ENCODE results near the gene INPP1.
"Not testable (repeated sequence)": the region's sequence is repeated elsewhere in the genome, so short reads cannot be mapped to it uniquely, and the experiment has no call there.

INPP1 gene

DNA sequence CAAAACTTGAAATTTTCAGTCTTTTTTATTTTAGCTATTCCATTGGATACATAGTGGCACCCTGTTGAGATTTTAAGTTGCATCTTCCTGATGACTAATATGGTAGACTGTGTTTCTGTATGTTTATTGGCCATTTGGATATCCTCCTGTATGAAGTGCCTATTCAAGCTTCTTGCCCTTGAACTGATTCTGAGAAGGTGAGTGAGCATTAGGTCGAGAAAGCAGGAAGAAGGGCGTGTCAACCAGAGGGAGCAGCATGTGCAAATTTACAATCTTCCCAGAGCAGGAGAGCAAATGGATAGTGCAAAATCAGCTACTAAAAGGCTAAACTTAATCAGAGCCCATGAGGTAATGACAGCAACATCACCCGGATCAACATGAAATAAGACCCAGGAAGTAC lies 8.6 kb downstream of the INPP1 start:
- no peak for DNase-seq (ENCODE audit: low read depth)
- TF ChIP-seq, protein P1, sequence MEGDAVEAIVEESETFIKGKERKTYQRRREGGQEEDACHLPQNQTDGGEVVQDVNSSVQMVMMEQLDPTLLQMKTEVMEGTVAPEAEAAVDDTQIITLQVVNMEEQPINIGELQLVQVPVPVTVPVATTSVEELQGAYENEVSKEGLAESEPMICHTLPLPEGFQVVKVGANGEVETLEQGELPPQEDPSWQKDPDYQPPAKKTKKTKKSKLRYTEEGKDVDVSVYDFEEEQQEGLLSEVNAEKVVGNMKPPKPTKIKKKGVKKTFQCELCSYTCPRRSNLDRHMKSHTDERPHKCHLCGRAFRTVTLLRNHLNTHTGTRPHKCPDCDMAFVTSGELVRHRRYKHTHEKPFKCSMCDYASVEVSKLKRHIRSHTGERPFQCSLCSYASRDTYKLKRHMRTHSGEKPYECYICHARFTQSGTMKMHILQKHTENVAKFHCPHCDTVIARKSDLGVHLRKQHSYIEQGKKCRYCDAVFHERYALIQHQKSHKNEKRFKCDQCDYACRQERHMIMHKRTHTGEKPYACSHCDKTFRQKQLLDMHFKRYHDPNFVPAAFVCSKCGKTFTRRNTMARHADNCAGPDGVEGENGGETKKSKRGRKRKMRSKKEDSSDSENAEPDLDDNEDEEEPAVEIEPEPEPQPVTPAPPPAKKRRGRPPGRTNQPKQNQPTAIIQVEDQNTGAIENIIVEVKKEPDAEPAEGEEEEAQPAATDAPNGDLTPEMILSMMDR (IDR thresholded peaks at IDR 0.05; ENCODE audit: control insufficient read depth, insufficient read depth, low read depth, low read length, missing control alignments): no peak
- H3K4me3 ChIP-seq (ENCODE audit: control insufficient read depth, low read depth, low read length): no peak overlapping the region

DNA sequence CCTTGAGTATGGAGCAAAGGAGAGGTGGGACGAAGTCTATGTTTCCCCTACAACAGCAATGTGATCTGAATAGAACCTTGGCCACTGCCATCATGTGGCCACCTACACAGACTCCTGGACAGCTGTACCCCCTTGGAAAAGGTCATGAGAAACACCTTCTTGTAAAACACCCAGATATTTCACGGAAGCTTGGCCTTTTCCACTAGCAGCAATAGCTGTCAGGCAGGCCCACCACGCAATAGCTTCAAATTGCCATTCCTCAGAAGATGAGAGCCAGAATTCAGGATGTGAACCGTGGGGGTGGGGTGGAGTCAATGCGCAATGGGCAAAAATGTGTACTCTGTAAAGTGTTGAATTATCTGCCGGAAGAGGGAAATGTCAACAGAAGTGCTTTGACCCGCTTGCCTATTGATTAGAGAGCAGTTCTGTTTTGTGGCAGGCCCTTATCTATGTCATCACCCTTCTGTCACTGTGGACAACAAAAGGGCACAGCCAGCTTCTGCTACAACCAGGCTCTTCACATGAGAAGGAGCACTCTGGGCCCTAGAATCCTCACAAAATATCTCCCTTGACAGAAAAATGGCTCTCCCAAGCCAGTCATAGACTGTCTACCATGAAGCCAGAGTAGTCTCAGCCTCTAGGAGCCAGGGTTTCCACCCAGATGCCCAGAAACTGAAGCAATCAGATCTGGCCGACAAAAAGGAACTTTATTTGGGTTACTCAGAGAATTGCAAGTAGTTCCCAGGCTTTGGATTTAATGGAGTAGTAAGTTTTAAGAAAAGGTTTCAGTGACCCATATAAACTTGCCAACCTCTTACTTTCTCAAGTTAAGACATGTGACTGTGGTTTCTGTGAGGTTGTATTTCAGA lies 9.5 kb downstream of the INPP1 start:
- no peak for DNase-seq (ENCODE audit: low read depth)
- TF ChIP-seq, protein P1 (IDR thresholded peaks at IDR 0.05; ENCODE audit: control insufficient read depth, insufficient read depth, low read depth, low read length, missing control alignments): no peak
- no peak overlapping the region for H3K4me3 ChIP-seq (ENCODE audit: control insufficient read depth, low read depth, low read length)

DNA sequence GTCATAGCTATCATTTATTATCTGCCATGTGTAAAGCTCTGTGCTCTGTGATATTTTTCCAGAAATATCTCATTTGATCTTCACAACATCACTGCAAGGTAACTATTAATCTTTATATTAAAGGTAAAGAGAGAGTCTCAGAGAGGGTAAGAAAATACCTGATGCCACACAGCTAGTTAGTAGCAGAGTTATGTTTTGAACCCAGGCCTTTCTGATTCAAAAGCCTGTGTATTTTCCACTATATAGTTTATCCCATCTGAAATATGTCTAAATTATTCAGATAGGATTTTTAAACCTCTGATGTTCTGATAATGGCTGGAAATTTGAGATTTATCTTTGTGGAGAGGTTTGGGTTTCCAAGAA lies 10.1 kb downstream of the INPP1 start:
- H3K4me3 ChIP-seq (ENCODE audit: control insufficient read depth, low read depth, low read length): no peak overlapping the region
- DNase-seq (ENCODE audit: low read depth): no peak
- TF ChIP-seq, protein P1 (IDR thresholded peaks at IDR 0.05; ENCODE audit: control insufficient read depth, insufficient read depth, low read depth, low read length, missing control alignments): no peak

DNA sequence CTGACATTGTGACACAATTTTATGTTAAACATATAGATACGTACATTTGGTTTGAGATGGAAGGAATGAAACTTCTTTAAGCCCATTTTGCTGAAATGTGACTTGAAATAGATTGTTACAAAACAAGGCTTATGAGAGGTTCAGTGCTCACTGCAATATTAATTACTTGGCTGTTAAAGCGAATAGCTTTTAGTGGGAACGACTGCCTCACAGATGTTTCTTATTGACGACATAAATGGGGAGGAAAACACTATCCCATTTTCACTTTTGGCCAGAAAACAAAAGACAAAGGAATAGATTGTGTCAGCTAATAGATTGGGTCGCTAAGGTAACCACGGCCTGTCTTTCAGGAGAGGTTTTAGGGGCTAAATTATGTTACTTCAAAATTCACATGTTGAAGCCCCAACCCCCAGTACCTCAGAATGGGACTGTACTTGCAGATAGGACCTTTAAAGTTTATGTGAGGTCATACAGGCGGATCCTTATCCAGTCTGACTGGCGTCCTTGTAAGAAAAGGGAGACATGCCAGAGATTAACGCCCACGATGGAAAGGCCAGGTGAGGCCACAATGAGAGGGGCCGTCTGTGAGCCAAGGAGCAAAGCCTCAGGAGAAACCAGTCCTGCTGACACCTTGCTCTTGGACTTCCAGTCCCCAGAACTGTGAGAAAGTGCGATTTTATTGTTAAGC lies 10.8 kb downstream of the INPP1 start:
- no peak for DNase-seq (ENCODE audit: low read depth)

DNA sequence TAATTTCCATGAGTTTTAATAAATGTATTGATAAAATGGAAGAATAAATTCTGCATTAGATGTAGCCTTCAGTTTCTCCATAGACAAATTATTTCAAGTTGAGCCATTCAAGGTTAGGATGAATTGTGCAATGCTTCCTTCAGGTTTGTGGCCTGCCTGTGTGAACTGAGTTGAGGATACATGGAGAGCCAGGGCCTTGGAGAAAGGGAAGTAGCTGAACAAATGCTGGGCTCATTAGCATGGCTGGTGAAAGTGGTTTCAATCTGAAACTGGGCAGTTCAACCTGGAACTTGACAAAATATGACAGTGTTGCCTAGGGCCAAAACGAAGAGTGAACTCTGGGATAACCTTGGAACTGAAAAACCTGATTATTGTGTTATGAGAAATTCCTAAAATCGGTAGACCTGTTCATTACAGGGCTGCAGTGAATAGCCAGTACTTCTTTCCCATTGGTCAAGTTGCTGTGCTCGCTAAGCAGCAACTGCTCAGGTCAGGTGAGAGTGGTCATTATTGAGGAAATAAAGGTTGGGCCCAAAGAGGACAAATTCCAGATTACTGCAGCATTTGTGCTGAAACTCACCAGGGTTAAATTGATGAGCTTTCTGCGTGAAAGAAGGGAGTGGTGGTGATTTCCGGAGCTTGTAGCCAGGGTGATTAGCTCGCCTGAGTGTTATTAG lies 12.7 kb downstream of the INPP1 start:
- DNase-seq (ENCODE audit: low read depth): no peak
- H3K4me3 ChIP-seq (ENCODE audit: control insufficient read depth, low read depth, low read length): no peak overlapping the region
- TF ChIP-seq, protein P1 (IDR thresholded peaks at IDR 0.05; ENCODE audit: control insufficient read depth, insufficient read depth, low read depth, low read length, missing control alignments): no peak

More for the DNA sequence above, 10.8 kb downstream of the INPP1 start:
- TF ChIP-seq, protein P1 (IDR thresholded peaks at IDR 0.05; ENCODE audit: control insufficient read depth, insufficient read depth, low read depth, low read length, missing control alignments): no peak
- no peak overlapping the region for H3K4me3 ChIP-seq (ENCODE audit: control insufficient read depth, low read depth, low read length)

DNA sequence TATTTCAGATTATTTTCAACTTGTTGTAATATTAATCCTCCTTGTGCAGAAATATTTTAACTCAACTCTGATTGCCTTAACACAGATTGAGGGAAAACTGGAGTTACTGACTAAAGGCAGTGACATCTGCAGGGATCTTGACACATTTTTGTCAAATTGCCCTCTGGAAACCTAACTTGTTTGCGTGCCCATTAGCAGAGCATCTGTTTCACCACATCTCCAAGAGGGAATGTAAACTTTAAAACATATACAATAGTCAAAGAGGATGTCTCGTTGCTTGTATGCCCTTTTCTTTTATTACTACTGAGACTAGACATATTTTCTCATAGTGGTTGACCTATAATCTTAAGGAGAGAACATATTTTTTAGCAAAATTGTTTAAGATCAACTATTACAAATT lies 14.2 kb downstream of the INPP1 start:
- TF ChIP-seq, protein P1 (IDR thresholded peaks at IDR 0.05; ENCODE audit: control insufficient read depth, insufficient read depth, low read depth, low read length, missing control alignments): no peak
- H3K4me3 ChIP-seq (ENCODE audit: control insufficient read depth, low read depth, low read length): no peak overlapping the region
- DNase-seq (ENCODE audit: low read depth): no peak

DNA sequence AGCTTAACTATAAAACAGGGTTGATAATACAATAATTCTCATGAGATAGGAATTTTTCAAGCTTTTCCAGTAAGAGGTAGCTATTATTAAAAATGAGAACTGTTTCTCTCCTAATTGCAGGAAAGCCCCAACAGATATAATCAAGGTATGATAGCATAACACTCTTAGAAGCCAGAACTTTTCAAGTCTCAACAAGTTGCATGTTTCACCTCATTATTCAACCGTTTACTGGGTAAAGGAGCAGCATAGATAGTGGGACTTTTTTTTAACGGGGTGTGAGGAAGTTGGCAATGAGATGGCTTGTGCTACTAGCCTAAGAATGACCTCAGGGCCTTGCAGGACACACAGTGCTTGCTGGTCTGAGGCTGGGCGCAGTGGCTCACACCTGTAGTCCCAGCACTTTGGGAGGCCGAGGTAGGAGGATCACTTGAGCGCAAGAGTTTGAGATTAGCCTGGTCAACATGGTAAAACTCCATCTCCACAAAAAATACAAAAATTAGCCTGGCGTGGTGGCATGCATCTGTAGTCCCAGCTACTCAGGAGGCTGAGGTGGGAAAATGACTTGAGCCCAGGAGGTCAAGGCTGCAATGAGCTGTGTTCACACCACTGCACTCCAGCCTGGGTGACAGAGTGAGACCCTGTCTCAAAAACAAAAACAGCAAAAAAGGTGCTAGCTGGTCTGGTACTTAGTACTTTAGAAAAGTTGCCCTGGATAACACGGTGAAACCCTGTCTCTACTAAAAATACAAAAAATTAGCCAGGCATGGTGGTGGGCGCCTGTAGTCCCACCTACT lies 15.5 kb downstream of the INPP1 start:
- DNase-seq (ENCODE audit: low read depth); H3K4me3 ChIP-seq (ENCODE audit: control insufficient read depth, low read depth, low read length): not testable (repeated sequence)
